Stomach smooth muscle (tissue), 2 donors: ENCODE results near the gene HOXA13.
A peak's percentile ranks its signal among the peaks of the same experiment; 100 is the strongest.

Experiments used
- H3K27ac ChIP-seq: one replicate; pipeline ENCODE4 v1.7.0; 2013; ENCODE audit warnings: mild to moderate bottlenecking, low read length, inconsistent platforms
- H3K27me3 ChIP-seq, 2 donors: one replicate each; pipeline ENCODE4 v1.7.0; 2013; ENCODE audit warnings: low read length in 2 of 2; ENCODE audit not compliant: insufficient read depth in 2 of 2, control insufficient read depth in 1 of 2
- H3K36me3 ChIP-seq, 2 donors: one replicate each; pipeline ENCODE4 v1.7.0; 2013; ENCODE audit warnings: low read length in 2 of 2; ENCODE audit not compliant: control insufficient read depth in 2 of 2, insufficient read depth in 2 of 2
- H3K4me1 ChIP-seq: one replicate; pipeline ENCODE4 v1.7.0; 2013; ENCODE audit warnings: low read length; ENCODE audit not compliant: control insufficient read depth, insufficient read depth
- H3K4me3 ChIP-seq, 2 donors: one replicate each; pipeline ENCODE4 v1.7.0; 2013; ENCODE audit warnings: low read length in 2 of 2
- H3K9ac ChIP-seq, 2 donors: one replicate each; pipeline ENCODE4 v1.7.0; 2013; ENCODE audit warnings: low read length in 2 of 2, mild to moderate bottlenecking in 1 of 2
- H3K9me3 ChIP-seq, 2 donors: one replicate each; pipeline ENCODE4 v1.7.0; 2013; ENCODE audit warnings: low read length in 2 of 2; ENCODE audit not compliant: control insufficient read depth in 2 of 2
- donor health status: healthy.
- donor health status: Pancreatic carcinoma.

HOXA13 gene

DNA sequence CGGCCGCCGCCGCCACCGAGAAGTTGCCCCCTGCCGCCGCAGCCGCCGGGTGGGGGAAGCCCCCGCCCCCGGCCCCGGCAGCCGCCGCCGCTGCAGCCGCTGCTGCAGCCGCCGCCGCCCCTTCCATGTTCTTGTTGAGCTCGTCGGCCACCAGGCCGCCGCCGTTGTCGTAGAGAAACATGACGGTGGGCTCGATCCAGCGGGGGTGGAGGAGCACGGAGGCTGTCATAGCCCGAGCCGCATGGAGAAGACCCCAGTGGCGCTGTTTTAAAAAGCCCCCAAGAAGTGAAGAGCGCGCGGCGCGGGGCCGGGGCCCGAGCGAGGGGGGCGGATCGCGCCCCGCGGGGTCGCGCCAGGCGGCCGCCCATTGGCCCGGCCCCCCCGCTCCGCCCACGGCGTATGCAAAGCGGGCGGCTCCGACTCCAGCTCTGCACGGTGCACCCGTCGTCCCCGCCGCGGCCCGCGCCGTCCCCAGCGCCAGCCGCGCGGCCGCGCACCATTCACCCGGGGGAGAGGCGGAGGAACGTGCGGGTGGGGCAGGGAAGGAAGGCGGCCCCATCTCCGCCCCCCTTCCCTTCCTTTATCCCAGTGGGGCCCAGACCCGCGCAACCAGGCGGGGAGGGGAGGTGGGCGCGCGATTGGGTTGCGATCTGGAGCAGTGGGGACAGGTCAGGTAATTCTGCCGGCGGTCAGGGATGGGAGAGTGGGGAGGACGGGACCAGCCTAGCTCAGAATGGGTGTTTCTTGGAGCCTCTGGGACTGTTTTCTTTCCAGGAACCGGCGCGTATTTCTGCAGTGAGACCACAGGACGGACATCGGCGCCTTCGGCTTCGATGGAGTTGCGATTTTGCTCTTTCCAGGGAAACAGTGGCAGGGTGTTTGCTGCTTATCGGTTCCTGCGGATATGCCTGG is at the start of gene HOXA13:
TSS of gene HOXA13 (minus strand) at position 243 of the 912 bp plus-strand sequence. CDS start at position 229, 14 bp downstream.
- no peak within 1 kb of the TSS for H3K27ac ChIP-seq
- peak within 1 kb of the TSS in 1 of 2 donors; percentile 60 for H3K4me3 ChIP-seq
- peaks cover 79 to 88% of the 10 kb centered on the region in 2 donors for H3K27me3 ChIP-seq
- no peaks in the 10 kb centered on the region for H3K36me3 ChIP-seq
- H3K4me1 ChIP-seq, result peaks cover 23% of the 10 kb centered on the region
- H3K9ac ChIP-seq, result no peak within 1 kb of the TSS
- peaks cover 0 to 3% of the 10 kb centered on the region in 2 donors for H3K9me3 ChIP-seq

DNA sequence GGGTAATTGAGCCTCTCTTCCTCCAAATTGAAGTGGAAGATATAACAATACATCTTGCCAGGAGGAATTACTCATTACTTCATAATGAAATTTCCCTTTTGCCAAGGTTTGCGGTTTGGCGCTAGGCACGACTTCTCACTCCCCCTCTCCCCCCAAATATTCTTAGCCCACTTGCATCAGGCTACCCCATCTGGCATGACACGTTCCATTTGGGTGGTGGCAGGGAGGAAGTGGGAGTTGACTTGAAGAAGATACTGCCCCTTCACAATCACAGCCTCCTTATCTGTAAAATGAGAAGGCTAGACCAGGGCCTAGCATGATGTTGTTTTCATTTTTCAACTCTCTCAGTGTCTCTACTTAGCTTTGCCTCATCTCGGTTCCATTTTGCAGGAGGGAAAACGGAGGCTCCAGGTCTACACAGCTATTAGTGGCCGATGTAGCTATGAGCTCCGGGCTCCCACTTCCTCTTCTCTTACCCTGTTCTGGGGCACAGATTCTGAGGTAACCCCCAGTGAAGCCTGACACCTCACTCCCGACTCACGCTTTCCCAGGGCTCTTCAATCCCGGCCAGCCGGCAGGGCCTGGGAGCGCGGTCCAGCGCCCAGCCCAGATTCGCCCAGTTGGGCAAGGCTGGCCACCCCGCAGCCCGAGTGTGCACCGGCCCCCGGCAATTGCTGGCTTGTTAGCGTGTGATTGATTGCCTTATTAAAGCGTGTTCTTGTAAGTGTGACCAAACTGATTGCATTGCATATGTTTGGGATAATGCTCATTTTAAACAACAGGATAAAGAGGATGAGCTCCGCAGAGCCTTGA is 49.2 kb upstream of the HOXA13 start:
- Histone ChIP-seq H3K27ac (no peak overlapping the region), H3K4me1 (peaks cover 29% of the 10 kb centered on the region), H3K9ac (no peak overlapping the region), H3K36me3 (no peaks in the 10 kb centered on the region), H3K4me3 (no peak overlapping the region), H3K27me3 (peaks cover 80 to 99% of the 10 kb centered on the region in 2 donors), H3K9me3 (no peaks in the 10 kb centered on the region)

DNA sequence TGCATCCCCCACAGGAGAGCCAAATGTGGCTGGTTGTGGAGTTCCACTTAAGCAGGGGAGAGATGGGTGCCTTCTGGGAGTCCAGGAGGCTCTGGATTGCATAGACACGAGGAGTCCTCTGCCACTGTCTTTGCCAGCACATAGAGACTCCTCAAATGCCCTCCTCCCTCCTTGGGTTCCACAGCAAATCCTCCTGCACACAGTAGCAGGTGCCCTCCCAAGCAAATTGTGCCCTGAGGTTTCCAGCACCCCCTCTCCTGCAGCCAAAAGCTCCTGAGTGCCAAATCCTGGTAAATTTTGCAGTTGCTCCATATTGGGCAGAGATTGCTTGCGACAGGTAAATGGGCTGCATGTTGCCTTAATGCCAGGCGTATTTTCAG is 48.5 kb upstream of the HOXA13 start:
- H3K9me3 ChIP-seq, result no peaks in the 10 kb centered on the region
- peaks cover 87 to 99% of the 10 kb centered on the region in 2 donors for H3K27me3 ChIP-seq
- peaks cover 35% of the 10 kb centered on the region for H3K4me1 ChIP-seq
- H3K9ac ChIP-seq, result no peak overlapping the region
- H3K36me3 ChIP-seq, result no peaks in the 10 kb centered on the region
- H3K4me3 ChIP-seq, result no peak overlapping the region
- H3K27ac ChIP-seq, result no peak overlapping the region

- no peaks in the 10 kb centered on the region for H3K9me3 ChIP-seq
- H3K9ac ChIP-seq, result no peak overlapping the region
- peaks cover 40% of the 10 kb centered on the region for H3K4me1 ChIP-seq
- no peaks in the 10 kb centered on the region for H3K36me3 ChIP-seq
- H3K27ac ChIP-seq, result no peak overlapping the region
- no peak overlapping the region for H3K4me3 ChIP-seq
- H3K27me3 ChIP-seq, result peaks cover 85 to 99% of the 10 kb centered on the region in 2 donors
These were observed 47.8 kb upstream of the HOXA13 start for GRCh38 chr7:27247452-27248426.

DNA sequence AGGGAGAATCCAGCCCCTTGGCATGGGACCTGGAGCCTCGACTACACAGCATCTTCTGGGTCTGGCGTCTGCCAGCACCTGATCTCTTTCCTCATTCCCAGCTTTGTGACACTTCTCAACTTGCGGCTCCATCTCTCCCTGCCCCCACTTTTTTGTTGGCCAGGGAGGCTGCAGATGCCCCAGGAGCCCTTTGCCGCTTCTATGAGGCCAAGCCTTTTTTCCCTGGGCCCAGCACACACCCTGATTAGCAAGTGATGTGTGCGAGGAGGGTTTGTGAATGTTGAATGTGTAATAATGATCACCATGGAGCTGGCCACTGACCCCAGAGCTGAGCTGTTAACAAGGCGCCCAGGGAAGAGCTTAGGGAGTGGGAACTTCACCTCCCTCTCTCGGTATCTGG is 47.1 kb upstream of the HOXA13 start:
- H3K27me3 ChIP-seq, result peaks cover 85 to 99% of the 10 kb centered on the region in 2 donors

GRCh38 chr7:27245798-27246691 is 46.2 kb upstream of the HOXA13 start:
- peaks cover 34% of the 10 kb centered on the region for H3K4me1 ChIP-seq
- H3K9ac ChIP-seq, result no peak overlapping the region
- H3K9me3 ChIP-seq, result no peaks in the 10 kb centered on the region
- H3K27me3 ChIP-seq, result peaks cover 88 to 99% of the 10 kb centered on the region in 2 donors
- no peaks in the 10 kb centered on the region for H3K36me3 ChIP-seq
- no peak overlapping the region for H3K27ac ChIP-seq
- peak overlapping the region; percentile 22 to 55 for H3K4me3 ChIP-seq

More for the DNA sequence above, 47.1 kb upstream of the HOXA13 start:
- Histone ChIP-seq H3K4me1 (peaks cover 43% of the 10 kb centered on the region), H3K9ac (no peak overlapping the region), H3K9me3 (no peaks in the 10 kb centered on the region), H3K36me3 (no peaks in the 10 kb centered on the region), H3K4me3 (no peak overlapping the region), H3K27ac (no peak overlapping the region)

GRCh38 chr7:27245124-27245797 is 45.4 kb upstream of the HOXA13 start:
- Histone ChIP-seq H3K4me3 (peak overlapping the region; percentile 22 to 55), H3K36me3 (no peaks in the 10 kb centered on the region)

GRCh38 chr7:27244488-27245123 is 44.7 kb upstream of the HOXA13 start:
- peaks cover 36% of the 10 kb centered on the region for H3K4me1 ChIP-seq
- no peaks in the 10 kb centered on the region for H3K36me3 ChIP-seq
- H3K27ac ChIP-seq, result no peak overlapping the region
- H3K9ac ChIP-seq, result no peak overlapping the region
- H3K4me3 ChIP-seq, result no peak overlapping the region
- no peaks in the 10 kb centered on the region for H3K9me3 ChIP-seq
- H3K27me3 ChIP-seq, result peaks cover 88 to 99% of the 10 kb centered on the region in 2 donors

More at GRCh38 chr7:27245124-27245797, 45.4 kb upstream of the HOXA13 start:
- H3K9ac ChIP-seq, result no peak overlapping the region
- peaks cover 88 to 99% of the 10 kb centered on the region in 2 donors for H3K27me3 ChIP-seq
- H3K9me3 ChIP-seq, result no peaks in the 10 kb centered on the region
- peaks cover 32% of the 10 kb centered on the region for H3K4me1 ChIP-seq
- no peak overlapping the region for H3K27ac ChIP-seq
